NCI-H2107 treated with DMSO at 0.1 percent for 48 hours (cell line): Measurements from ENCODE around the gene FKBP1B.
"Not testable (repeated sequence)": the region's sequence is repeated elsewhere in the genome, so short reads cannot be mapped to it uniquely, and the experiment has no call there.

Experiments
- DNase-seq: peaks from one replicate; lab custom pipeline; 2025; ENCODE audit not compliant: unreplicated experiment; lab: John Stamatoyannopoulos, UW

The FKBP1B gene

DNA sequence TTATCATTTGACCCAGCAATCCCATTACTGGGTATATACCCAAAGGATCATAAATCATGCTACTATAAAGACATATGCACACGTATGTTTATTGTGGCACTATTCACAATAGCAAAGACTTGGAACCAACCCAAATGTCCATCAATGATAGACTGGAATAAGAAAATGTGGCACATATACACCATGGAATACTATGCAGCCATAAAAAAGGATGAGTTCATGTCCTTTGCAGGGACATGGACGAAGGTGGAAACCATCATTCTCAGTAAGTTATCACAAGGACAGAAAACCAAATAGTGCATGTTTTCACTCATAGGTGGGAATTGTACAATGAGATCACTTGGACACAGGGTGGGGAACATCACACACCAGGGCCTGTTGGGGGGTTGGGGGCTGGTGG lies 51.2 kb downstream of the FKBP1B start:
- not testable (repeated sequence) for DNase-seq

DNA sequence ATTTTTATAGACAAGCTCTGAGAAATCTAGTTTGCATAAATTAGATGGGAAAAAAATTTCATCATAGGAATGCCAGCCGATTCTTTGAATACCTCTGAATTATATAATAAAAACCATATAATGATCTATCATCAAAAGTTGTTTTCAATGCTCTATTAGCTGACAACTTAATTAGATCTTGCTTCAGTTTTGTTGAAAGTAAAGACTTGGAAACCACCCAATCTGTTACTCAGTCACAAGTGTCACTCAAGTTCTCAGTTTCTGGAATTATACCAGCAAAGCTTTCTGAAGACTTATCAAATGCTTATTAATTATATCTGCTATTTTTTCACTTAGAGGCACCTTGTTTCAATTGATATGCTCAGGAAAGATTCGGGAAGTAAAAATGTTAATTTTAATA lies 52.5 kb downstream of the FKBP1B start:
- no peak for DNase-seq

GRCh38 chr2:24102677-24103076 lies 53.1 kb downstream of the FKBP1B start:
- DNase-seq, result no peak

DNA sequence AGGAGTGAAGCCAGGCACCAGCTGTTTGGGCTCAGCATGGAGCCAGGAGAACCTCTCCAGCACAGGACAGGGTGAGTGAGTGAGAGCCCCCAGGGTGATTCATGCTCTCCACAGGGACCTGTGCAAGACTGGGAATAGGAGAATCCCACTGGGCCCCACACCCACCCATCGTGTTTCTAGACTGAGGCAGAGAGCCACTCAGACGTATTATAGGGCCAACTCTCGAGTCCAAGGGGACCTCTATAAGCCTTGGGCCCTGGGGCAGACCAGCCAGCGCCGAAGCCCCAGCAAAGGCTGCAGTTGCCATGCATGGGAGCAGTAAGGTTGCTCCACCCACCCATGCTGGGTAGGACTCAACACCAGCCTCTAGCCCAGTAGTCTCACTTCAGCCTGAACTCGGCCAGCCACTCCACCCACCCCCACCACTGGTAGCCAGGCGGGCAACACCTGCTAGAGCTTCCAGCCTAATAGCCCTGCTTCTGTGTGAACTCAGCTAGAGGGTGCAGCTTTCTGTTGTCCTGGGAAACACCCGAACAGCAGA lies 54.6 kb downstream of the FKBP1B start:
- no peak for DNase-seq

DNA sequence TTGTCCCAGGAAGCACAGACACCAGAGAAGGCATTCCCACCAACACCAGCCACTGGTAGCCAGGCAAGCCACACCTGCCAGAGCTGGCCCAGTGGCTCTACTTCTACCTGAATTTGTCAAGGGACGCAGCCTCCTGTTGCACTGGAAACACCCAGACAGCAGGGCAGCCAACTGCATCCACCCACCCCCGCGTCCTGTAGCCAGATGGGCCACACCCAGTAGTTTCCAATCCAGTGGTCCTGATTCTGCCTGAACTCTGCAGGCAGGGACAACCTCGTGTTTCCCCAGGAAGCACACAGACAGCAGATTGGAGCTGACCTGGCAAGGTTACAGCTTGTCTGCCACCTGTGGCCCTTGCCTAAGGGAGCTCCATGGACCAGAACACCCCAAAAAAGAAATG lies 55.4 kb downstream of the FKBP1B start:
- no peak for DNase-seq

DNA sequence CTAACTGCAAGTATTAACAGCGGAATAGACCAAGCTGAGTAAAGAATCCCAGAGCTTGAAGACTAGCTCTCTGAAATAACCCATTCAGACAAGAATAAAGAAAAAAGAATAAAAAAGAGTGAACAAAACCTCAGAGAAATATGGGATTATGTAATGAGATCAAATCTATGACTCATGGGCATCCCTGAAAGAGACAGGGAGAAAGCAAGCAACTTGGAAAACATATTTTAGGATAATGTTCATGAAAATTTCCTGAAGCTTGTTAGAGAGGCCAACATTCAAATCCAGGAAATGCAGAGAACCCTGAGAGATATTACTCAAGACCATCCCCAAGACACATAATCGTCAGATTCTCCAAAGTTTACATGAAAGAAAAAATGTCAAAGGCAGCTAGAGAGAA lies 56.3 kb downstream of the FKBP1B start:
- no peak for DNase-seq

DNA sequence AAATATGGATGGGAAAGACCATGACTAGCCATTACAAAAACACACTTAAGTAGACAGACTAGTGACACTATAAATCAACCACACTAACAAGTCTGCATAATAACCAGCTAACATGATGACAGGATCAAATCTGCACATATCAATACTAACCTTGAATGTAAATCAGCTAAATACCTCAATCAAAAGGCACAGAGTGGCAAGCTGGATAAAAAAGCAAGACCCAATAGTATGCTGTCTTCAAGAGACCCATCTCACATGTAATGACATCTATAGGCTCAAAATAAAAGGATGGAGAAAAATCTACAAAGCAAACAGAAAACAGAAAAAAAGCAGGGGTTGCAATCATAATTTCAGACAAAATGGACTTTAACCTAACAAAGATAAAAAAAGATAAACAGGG lies 57.2 kb downstream of the FKBP1B start:
- DNase-seq, result no peak

DNA sequence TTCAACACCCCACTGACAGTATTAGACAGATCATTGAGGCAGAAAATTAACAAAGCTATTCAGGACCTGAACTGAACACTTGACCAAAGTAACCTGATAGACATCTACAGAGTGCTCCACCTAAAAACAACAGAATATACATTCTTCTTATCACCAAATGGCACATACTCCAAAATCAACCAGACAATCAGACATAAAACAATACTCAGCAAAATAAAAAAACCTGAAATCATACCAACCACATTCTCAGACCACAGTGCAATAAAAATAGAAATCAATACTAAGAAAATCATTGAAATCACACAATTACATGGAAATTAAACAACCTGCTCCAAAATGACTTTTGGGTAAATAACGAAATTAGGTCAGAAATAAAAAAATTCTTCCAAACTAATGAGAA lies 57.8 kb downstream of the FKBP1B start:
- DNase-seq, result no peak

DNA sequence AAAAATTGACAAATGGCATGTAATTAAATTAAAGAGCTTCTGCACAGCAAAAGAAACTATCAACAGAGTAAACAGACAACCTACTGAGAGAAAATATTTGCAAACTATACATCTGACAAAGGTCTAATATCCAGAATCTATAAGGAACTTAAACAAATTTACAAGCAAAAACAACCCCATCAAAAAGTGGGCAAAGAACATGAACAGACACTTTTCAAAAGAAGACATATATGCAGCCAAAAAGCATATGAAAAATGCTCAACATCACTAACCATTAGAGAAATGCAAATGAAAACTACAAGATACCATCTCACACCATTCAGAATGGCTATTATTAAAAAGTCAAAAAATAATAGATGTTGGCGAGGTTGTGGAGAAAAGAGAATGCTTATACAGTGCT lies 59.9 kb downstream of the FKBP1B start:
- not testable (repeated sequence) for DNase-seq

- no peak for DNase-seq
Measured at GRCh38 chr2:24110660-24111303, 61.2 kb downstream of the FKBP1B start.

DNA sequence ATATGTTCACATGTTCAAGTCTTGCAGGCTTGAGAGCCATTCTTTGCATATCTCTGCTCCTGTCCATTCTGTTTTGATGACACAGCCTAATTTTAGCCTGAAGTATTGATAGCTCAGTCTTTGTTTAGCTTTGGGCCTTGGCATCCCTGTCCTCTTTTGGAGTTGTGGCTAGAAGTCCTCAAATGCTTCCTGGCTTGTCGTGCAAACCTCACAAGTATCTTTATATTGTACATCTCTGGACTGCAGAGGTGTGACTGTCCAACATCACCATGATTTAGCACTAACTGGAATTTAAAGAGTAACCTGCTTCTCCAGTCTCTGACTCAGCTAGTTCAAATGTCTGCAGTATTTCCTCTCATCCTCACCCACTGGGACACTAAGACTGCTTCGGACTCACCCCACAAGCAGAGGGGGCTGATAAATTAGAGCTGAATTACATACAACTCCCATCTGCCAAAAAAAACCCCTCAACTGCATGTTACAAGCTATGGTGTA lies 61.9 kb downstream of the FKBP1B start:
- DNase-seq, result no peak
